ENCODE data around the gene SERAC1. TPM values are rescaled to one million over a fixed set of nuclear protein-coding genes. Genes with fewer than 3 reads are reported as not detected.

SERAC1 gene
- total RNA-seq = 2.0 and 4.8 TPM in 2 replicates

DNA sequence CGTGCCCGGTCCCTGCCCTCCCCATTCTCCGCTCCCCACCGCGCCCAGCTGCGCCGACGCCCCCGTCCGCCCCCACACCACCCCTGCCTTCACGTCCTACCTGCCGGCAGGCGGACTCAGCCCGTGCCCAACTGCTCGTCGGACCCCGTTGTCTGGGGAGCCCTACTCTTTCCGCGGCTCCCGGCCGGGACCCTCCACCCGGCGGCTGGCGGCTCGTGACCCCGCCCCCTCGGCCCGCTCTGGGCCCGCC, at the start of gene SERAC1:
Gene SERAC1, minus strand, starts transcription at position 223 of the 250 bp plus-strand sequence. CDS start 9,899 bp downstream, outside the sequence.

Other genes starting within 250 kb of the SERAC1 start
- gene SYNJ2, start 186.4 kb downstream of the SERAC1 start, total RNA-seq = 14.7 and 15.3 TPM in 2 replicates
- gene GTF2H5, start 88 bp upstream of the SERAC1 start, total RNA-seq = 3.5 and 5.2 TPM in 2 replicates
- gene TULP4, start 144.2 kb upstream of the SERAC1 start, total RNA-seq = 9.9 and 32.3 TPM in 2 replicates